ENCODE measurements around the gene AFDN. TPM values are rescaled to one million over a fixed set of nuclear protein-coding genes. Genes with fewer than 3 reads are reported as not detected.

The AFDN gene
- polyA plus RNA-seq, 3 donors from 2014 or later = 0.27 to 1.5 TPM; not detected in 1

- Mint-ChIP-seq H3K27me3 (ENCODE audit: low read depth in 3 of 3) (peaks cover 0 to 6% (median 2%) of the 10 kb centered on the region in 3 donors), H3K9me3 (no peaks in the 10 kb centered on the region), H3K4me3 (no peak overlapping the region), H3K36me3 (no peaks in the 10 kb centered on the region), H3K4me1 (no peaks in the 10 kb centered on the region), H3K27ac (no peak overlapping the region)
- DNase-seq = no peak
Observed at GRCh38 chr6:168020242-168020641, 193.5 kb downstream of the AFDN start.

DNA sequence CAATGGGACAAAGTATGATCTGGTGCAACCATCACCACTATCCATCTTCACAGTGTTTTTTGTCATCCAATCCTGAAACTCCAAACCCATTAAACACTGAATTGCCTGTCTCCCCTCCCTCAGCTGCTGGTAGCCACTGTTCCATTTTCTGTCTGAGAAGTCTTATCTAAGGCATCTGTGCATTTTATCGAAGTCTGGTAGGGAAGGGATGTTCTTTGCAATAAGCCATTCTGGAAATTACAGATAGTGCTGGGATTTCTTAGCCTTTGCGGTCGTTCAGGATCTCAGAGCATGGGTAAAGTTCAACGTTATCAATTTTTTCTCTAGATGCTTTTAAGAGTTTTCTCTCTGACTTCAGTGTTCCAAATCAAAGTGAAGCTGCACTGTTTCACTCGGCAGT, 194.9 kb downstream of the AFDN start:
- no peak for DNase-seq
- Mint-ChIP-seq H3K4me1 (no peaks in the 10 kb centered on the region), H3K9me3 (no peaks in the 10 kb centered on the region), H3K36me3 (no peaks in the 10 kb centered on the region), H3K27ac (no peak overlapping the region), H3K4me3 (no peak overlapping the region), H3K27me3 (ENCODE audit: low read depth in 3 of 3) (peaks cover 0 to 4% (median 2%) of the 10 kb centered on the region in 3 donors)

Other genes with a start within 250 kb of the AFDN start
- gene KIF25, start 170.8 kb downstream of the AFDN start, polyA plus RNA-seq = not detected

All from immature natural killer cell (primary cell).